Effector memory CD8-positive, alpha-beta T cell (primary cell): ENCODE results near the gene MAP1B.

Experiments
- ATAC-seq: fragments of 150-1000 bp; cut with Tn5 transposase; replicated peaks from 2 replicates; pipeline ENCODE4 v1.10.0; 2021; ENCODE audit warnings: mild to moderate bottlenecking, moderate library complexity
- DNase-seq, 3 experiments: peaks; one replicate each; pipeline ENCODE4 v3.0.0; 2021
- H3K27ac Mint-ChIP-seq, 2 donors: one replicate each; pipeline ENCODE4 v1.8.0; 2022; ENCODE audit warnings: mild to moderate bottlenecking in 2 of 2, mixed read lengths in 2 of 2, moderate library complexity in 2 of 2
- H3K27me3 Mint-ChIP-seq, 2 donors: one replicate each; pipeline ENCODE4 v1.8.0; 2022; ENCODE audit warnings: mixed read lengths in 2 of 2
- H3K36me3 Mint-ChIP-seq: one replicate; pipeline ENCODE4 v1.8.0; 2022; ENCODE audit warnings: mild to moderate bottlenecking, moderate library complexity, mixed read lengths; ENCODE audit not compliant: insufficient read depth
- H3K4me1 Mint-ChIP-seq, 2 donors: one replicate each; pipeline ENCODE4 v1.8.0; 2022; ENCODE audit warnings: low read depth in 2 of 2, mixed read lengths in 2 of 2
- H3K4me3 Mint-ChIP-seq, 2 donors: one replicate each; pipeline ENCODE4 v1.8.0; 2022; ENCODE audit warnings: mild to moderate bottlenecking in 2 of 2, mixed read lengths in 2 of 2, moderate library complexity in 2 of 2
- H3K9me3 Mint-ChIP-seq, 2 donors: one replicate each; pipeline ENCODE4 v1.8.0; 2022; ENCODE audit warnings: mixed read lengths in 2 of 2

Gene MAP1B

DNA sequence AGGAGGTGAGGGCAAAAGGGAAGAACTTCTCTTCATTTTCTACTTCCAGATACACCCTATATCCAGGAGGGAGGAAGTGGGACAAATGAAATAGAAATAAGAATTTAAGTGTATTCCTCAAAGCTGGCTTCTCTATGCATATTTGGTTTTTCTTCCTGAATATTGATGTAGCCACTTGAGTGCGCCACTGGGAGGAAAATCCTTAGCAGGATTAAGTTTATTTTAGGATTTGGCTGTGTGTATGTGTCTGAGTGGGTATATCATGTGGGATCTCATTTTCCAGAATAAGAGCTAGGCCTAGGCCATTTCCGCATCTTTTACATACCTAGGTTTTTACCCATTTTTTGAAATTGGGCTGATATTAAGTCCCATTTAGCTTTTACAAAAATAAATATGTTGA lies 42.5 kb downstream of the MAP1B start:
- peaks cover 14 to 57% of the 10 kb centered on the region in 2 donors for H3K27me3 Mint-ChIP-seq
- H3K36me3 Mint-ChIP-seq = no peaks in the 10 kb centered on the region
- H3K9me3 Mint-ChIP-seq = no peaks in the 10 kb centered on the region
- ATAC-seq (no peak), DNase-seq (no peak)
- H3K4me1 Mint-ChIP-seq = no peaks in the 10 kb centered on the region
- H3K27ac Mint-ChIP-seq = no peak overlapping the region
- no peak overlapping the region for H3K4me3 Mint-ChIP-seq

- DNase-seq = no peak
- Mint-ChIP-seq H3K4me3 (no peak overlapping the region), H3K27ac (no peak overlapping the region), H3K4me1 (no peaks in the 10 kb centered on the region), H3K9me3 (no peaks in the 10 kb centered on the region), H3K27me3 (peaks cover 14 to 49% of the 10 kb centered on the region in 2 donors), H3K36me3 (no peaks in the 10 kb centered on the region)
- no peak for ATAC-seq
These were observed 43.9 kb downstream of the MAP1B start for GRCh38 chr5:72151169-72151568.

GRCh38 chr5:72151646-72152045 lies 44.4 kb downstream of the MAP1B start:
- Mint-ChIP-seq H3K27me3 (peaks cover 14 to 54% of the 10 kb centered on the region in 2 donors), H3K27ac (no peak overlapping the region), H3K4me1 (no peaks in the 10 kb centered on the region), H3K36me3 (no peaks in the 10 kb centered on the region), H3K4me3 (no peak overlapping the region), H3K9me3 (no peaks in the 10 kb centered on the region)
- no peak for DNase-seq
- ATAC-seq = no peak

- ATAC-seq (no peak), DNase-seq (no peak)
- Mint-ChIP-seq H3K4me3 (no peak overlapping the region), H3K9me3 (no peaks in the 10 kb centered on the region), H3K36me3 (no peaks in the 10 kb centered on the region), H3K27ac (no peak overlapping the region), H3K4me1 (no peaks in the 10 kb centered on the region), H3K27me3 (peaks cover 22 to 57% of the 10 kb centered on the region in 2 donors)
These were observed 45.3 kb downstream of the MAP1B start for GRCh38 chr5:72152545-72152944.

GRCh38 chr5:72153551-72153950 lies 46.3 kb downstream of the MAP1B start:
- no peaks in the 10 kb centered on the region for H3K9me3 Mint-ChIP-seq
- H3K27me3 Mint-ChIP-seq = peaks cover 28 to 64% of the 10 kb centered on the region in 2 donors
- H3K36me3 Mint-ChIP-seq = no peaks in the 10 kb centered on the region
- no peak overlapping the region for H3K27ac Mint-ChIP-seq
- no peak for ATAC-seq
- H3K4me1 Mint-ChIP-seq = no peaks in the 10 kb centered on the region
- no peak overlapping the region for H3K4me3 Mint-ChIP-seq
- DNase-seq = no peak

- H3K4me3 Mint-ChIP-seq = no peak overlapping the region
- no peak for ATAC-seq
- no peaks in the 10 kb centered on the region for H3K4me1 Mint-ChIP-seq
- peaks cover 26 to 65% of the 10 kb centered on the region in 2 donors for H3K27me3 Mint-ChIP-seq
- no peaks in the 10 kb centered on the region for H3K36me3 Mint-ChIP-seq
- H3K9me3 Mint-ChIP-seq = no peaks in the 10 kb centered on the region
- no peak overlapping the region for H3K27ac Mint-ChIP-seq
- DNase-seq = no peak
These were observed 46.9 kb downstream of the MAP1B start for GRCh38 chr5:72154076-72154756.

DNA sequence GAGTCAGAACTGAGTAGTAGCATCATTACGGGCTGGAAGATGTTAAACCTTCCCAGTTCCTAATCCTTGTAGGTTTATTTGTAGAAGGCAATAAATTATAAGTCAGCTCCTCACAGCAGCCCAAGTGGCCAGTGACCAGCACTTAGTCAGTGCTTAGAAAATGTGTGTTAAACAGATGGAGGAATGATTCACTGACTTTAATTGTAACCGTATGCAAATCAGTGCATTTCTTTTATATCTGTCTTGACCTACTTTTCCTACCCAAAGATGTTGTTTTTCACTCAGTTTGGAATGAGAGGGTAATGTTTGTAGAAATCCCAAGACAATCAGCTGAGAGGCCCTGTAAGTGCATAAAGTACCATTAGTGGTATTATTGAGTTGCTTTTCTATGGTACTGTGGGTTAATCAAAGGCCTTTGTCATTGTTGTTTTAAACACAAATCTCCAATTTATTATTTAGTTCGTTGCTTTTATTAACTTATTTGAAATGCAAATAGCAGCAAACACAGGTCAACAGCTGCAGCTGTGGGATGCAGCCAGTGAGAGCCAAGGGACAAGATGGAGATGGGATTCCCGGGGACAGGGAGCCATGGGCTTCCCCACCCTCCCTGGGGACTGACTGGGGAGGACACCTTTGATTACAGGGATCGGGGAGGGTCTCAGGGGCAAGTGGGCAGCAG lies 49.8 kb downstream of the MAP1B start:
- Mint-ChIP-seq H3K36me3 (no peaks in the 10 kb centered on the region), H3K4me3 (no peak overlapping the region), H3K9me3 (no peaks in the 10 kb centered on the region), H3K27ac (no peak overlapping the region), H3K27me3 (peaks cover 13 to 52% of the 10 kb centered on the region in 2 donors), H3K4me1 (no peaks in the 10 kb centered on the region)
- no peak for ATAC-seq
- no peak for DNase-seq

DNA sequence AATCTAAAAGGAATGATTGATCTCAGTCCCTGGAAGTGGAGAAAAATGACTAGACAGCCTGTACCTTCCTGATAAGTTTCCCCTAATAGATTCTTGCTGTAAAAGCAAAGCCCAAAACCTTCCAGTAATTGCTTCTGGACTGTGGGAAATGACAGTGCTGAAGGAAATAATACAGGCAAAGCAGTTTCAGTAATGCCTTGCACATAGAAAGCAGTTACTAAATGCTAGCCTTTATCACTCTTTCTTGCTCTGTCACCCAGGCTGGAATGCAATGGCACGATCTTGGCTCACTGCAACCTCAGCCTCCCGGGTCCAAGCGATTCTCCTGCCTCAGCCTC lies 50.3 kb downstream of the MAP1B start:
- ATAC-seq = no peak
- Mint-ChIP-seq H3K4me1 (no peaks in the 10 kb centered on the region), H3K27me3 (peaks cover 13 to 54% of the 10 kb centered on the region in 2 donors), H3K27ac (no peak overlapping the region), H3K4me3 (no peak overlapping the region), H3K9me3 (no peaks in the 10 kb centered on the region), H3K36me3 (no peaks in the 10 kb centered on the region)
- no peak for DNase-seq

GRCh38 chr5:72159501-72159911 lies 52.2 kb downstream of the MAP1B start:
- DNase-seq (no peak), ATAC-seq (no peak)
- H3K4me1 Mint-ChIP-seq = no peaks in the 10 kb centered on the region
- no peak overlapping the region for H3K27ac Mint-ChIP-seq
- no peak overlapping the region for H3K4me3 Mint-ChIP-seq
- no peaks in the 10 kb centered on the region for H3K36me3 Mint-ChIP-seq
- peaks cover 18 to 58% of the 10 kb centered on the region in 2 donors for H3K27me3 Mint-ChIP-seq
- H3K9me3 Mint-ChIP-seq = no peaks in the 10 kb centered on the region

GRCh38 chr5:72160329-72160728 lies 53.1 kb downstream of the MAP1B start:
- H3K9me3 Mint-ChIP-seq = no peaks in the 10 kb centered on the region
- no peaks in the 10 kb centered on the region for H3K36me3 Mint-ChIP-seq
- no peak overlapping the region for H3K27ac Mint-ChIP-seq
- no peak for ATAC-seq
- no peak for DNase-seq
- H3K27me3 Mint-ChIP-seq = peaks cover 18 to 59% of the 10 kb centered on the region in 2 donors
- no peaks in the 10 kb centered on the region for H3K4me1 Mint-ChIP-seq
- H3K4me3 Mint-ChIP-seq = no peak overlapping the region

DNA sequence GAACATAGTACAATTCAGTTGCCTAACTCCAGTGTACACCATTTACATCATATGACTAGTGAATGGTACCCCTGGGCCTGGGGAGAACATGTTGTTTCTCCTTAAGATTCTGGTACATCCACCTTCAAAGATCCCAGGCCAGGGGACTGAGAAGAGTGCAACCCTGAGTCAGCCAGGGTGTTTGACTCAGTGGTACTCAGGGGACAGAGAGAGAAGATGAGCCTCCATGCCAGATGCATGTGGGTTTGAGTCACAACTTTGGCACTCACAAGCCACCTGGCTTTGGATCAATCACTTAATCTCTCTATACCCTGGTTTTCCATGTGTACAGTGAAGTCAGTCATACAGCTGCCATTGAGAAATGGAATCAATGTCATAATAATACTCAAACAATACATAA lies 53.7 kb downstream of the MAP1B start:
- Mint-ChIP-seq H3K27ac (no peak overlapping the region), H3K36me3 (no peaks in the 10 kb centered on the region), H3K27me3 (peaks cover 18 to 58% of the 10 kb centered on the region in 2 donors), H3K4me1 (no peaks in the 10 kb centered on the region), H3K9me3 (no peaks in the 10 kb centered on the region), H3K4me3 (no peak overlapping the region)
- no peak for DNase-seq
- no peak for ATAC-seq

DNA sequence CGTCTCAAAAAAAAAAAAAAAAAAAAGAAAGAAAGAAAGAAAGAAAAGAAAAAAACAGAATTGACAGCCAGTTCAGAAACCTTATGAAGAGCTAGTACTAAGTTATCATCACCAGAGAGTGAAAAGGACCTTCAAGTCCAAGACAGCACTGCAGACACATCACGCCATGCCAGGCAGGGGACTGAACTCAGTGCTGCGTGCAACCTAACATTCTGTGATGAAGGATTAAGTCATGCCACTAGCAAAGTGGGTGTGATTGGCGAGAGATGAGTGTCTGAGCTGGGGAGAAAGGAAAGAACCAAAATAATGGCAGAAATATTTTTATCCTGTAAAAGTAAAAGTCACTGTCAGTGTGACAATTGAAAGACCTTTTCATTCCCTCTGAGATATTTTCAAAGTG lies 54.7 kb downstream of the MAP1B start:
- no peaks in the 10 kb centered on the region for H3K9me3 Mint-ChIP-seq
- H3K27me3 Mint-ChIP-seq = peaks cover 23 to 60% of the 10 kb centered on the region in 2 donors
- H3K4me3 Mint-ChIP-seq = no peak overlapping the region
- no peak for DNase-seq
- H3K36me3 Mint-ChIP-seq = no peaks in the 10 kb centered on the region
- no peak for ATAC-seq
- no peak overlapping the region for H3K27ac Mint-ChIP-seq
- H3K4me1 Mint-ChIP-seq = no peaks in the 10 kb centered on the region

DNA sequence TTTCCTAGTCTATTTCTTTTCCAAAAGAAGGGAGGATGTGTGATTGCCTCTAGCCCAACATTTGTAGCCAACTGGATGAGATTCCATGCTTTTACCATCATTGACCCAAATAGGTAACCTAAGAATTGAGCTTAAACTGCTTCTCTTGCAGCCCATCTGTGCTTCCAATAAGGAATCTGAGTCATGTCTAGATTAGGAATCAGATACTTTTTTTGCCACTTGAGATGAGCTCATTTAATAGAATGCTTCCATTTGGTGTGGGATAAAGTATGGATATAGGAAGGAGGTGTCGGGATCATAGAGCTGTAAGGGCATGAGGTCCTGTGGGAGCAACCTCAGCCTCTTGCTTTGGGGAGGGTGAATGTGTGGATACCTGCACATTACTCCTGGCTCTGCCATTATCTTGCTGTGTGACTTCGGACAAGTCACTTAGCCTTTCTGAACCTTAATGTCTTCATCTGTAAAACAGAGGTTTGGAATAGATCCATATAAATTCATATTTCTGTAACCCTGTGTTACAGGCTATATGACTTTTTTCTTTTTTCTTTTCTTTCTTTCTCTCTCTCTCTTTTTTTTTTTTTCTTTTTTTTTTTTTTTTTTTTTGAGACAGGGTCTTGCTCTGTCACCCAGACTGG lies 56.2 kb downstream of the MAP1B start:
- H3K4me1 Mint-ChIP-seq = no peaks in the 10 kb centered on the region
- no peak overlapping the region for H3K4me3 Mint-ChIP-seq
- ATAC-seq = no peak
- H3K27ac Mint-ChIP-seq = no peak overlapping the region
- H3K36me3 Mint-ChIP-seq = no peaks in the 10 kb centered on the region
- no peak for DNase-seq
- peaks cover 24 to 57% of the 10 kb centered on the region in 2 donors for H3K27me3 Mint-ChIP-seq
- H3K9me3 Mint-ChIP-seq = no peaks in the 10 kb centered on the region
